Measurements from ENCODE around the gene CYTH3. TPM values are rescaled to one million over a fixed set of nuclear protein-coding genes. Genes with fewer than 3 reads are reported as not detected.

CYTH3 gene
- polyA plus RNA-seq, 1 donor (not counting 4 experiments of a cell fraction or from before 2014, with no cell fraction given), result 28.4 TPM

- Histone ChIP-seq H3K9ac (ENCODE audit: control insufficient read depth, extremely low read depth, insufficient read depth, low read length) (no peak overlapping the region), H2AFZ (ENCODE audit: control insufficient read depth, low read length) (no peak overlapping the region), H3K4me2 (ENCODE audit: control insufficient read depth, extremely low read depth, insufficient read depth, low read depth, low read length) (no peak overlapping the region), H3K9me3 (ENCODE audit: control insufficient read depth, low read depth, low read length) (no peaks in the 10 kb centered on the region), H3K4me3 (ENCODE audit: control insufficient read depth in 2 of 3, extremely low read depth in 1 of 3, insufficient read depth in 2 of 3, low read depth in 1 of 3, low read length in 3 of 3) (no peak overlapping the region), H3K79me2 (ENCODE audit: control insufficient read depth, insufficient read depth, low read length) (no peaks in the 10 kb centered on the region), H3K27me3 (ENCODE audit: control insufficient read depth, extremely low read depth, insufficient read depth, low read length) (no peaks in the 10 kb centered on the region), H3K4me1 (ENCODE audit: control insufficient read depth, extremely low read depth, insufficient read depth, low read length) (peaks cover 4% of the 10 kb centered on the region), H3K9me1 (ENCODE audit: control insufficient read depth, extremely low read depth, insufficient read depth, low read length) (no peaks in the 10 kb centered on the region), H3K36me3 (ENCODE audit: control insufficient read depth in 2 of 2, extremely low read depth in 1 of 2, insufficient read depth in 2 of 2, low read length in 2 of 2) (peaks cover 20 to 30% of the 10 kb centered on the region in 2 experiments), H4K20me1 (ENCODE audit: control insufficient read depth, extremely low read depth, insufficient read depth, low read length) (no peaks in the 10 kb centered on the region), H3K27ac (ENCODE audit: control insufficient read depth, insufficient read depth, low read length) (no peak overlapping the region)
- dilution Hi-C loops (cut with MboI; ENCODE audit: extremely low pct_ligation_motif_present, low sequenced_read_pairs), result no loop called here
- DNase-seq (ENCODE audit: low read depth, low spot score), result no peak
- no peak for FAIRE-seq
- TF ChIP-seq, protein P1, sequence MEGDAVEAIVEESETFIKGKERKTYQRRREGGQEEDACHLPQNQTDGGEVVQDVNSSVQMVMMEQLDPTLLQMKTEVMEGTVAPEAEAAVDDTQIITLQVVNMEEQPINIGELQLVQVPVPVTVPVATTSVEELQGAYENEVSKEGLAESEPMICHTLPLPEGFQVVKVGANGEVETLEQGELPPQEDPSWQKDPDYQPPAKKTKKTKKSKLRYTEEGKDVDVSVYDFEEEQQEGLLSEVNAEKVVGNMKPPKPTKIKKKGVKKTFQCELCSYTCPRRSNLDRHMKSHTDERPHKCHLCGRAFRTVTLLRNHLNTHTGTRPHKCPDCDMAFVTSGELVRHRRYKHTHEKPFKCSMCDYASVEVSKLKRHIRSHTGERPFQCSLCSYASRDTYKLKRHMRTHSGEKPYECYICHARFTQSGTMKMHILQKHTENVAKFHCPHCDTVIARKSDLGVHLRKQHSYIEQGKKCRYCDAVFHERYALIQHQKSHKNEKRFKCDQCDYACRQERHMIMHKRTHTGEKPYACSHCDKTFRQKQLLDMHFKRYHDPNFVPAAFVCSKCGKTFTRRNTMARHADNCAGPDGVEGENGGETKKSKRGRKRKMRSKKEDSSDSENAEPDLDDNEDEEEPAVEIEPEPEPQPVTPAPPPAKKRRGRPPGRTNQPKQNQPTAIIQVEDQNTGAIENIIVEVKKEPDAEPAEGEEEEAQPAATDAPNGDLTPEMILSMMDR (optimal IDR thresholded peaks at IDR 0.05 in 1 of 3, IDR thresholded peaks at IDR 0.05 in 1 of 3, conservative IDR thresholded peaks at IDR 0.05 in 1 of 3; ENCODE audit: extremely low read depth in 1 of 3, insufficient read depth in 2 of 3, low read length in 3 of 3), result no peak
- no peak for TF ChIP-seq EZH2 (IDR thresholded peaks at IDR 0.05; ENCODE audit: low read length)
Measured at GRCh38 chr7:6170571-6171531, 101.6 kb downstream of the CYTH3 start.

DNA sequence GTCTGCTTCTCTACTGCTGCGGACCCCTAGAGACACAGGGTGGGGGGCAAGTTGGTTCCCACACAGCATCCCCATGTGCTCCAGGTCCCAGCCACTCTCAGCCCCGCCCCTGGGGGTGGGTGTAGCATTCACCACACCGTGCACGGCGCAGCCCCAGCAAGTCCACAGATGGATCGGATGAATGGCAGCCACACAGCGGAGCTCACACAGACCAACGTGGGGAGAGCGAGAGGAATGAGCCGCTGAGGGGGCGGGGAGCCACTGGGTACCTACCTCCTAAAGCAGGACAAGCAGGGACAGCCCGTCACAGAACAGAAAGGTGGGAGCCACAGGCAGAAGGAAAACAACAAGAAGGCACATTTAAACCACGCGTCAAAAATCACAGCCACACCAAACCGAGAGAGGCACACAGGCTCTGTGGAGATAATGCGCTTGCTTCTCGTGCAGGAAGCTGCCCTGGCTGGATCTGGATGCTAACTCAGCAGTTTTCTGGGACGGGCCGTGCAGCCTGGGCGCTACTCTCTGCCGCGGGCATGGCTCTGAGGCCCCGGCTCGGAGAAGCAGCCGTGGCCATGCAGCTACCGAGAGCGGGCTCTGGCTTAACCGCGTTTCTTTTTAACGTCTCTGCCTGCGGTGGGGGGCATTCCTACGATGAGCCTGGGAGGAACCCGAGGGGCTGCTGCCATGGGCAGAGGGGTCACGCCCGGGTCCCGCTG lies 102.5 kb downstream of the CYTH3 start:
- Histone ChIP-seq H3K9me1 (ENCODE audit: control insufficient read depth, extremely low read depth, insufficient read depth, low read length) (no peaks in the 10 kb centered on the region), H3K27me3 (ENCODE audit: control insufficient read depth, extremely low read depth, insufficient read depth, low read length) (no peaks in the 10 kb centered on the region), H3K4me2 (ENCODE audit: control insufficient read depth, extremely low read depth, insufficient read depth, low read depth, low read length) (no peak overlapping the region), H3K36me3 (ENCODE audit: control insufficient read depth in 2 of 2, extremely low read depth in 1 of 2, insufficient read depth in 2 of 2, low read length in 2 of 2) (peaks cover 20 to 32% of the 10 kb centered on the region in 2 experiments), H2AFZ (ENCODE audit: control insufficient read depth, low read length) (no peak overlapping the region), H3K79me2 (ENCODE audit: control insufficient read depth, insufficient read depth, low read length) (no peaks in the 10 kb centered on the region), H4K20me1 (ENCODE audit: control insufficient read depth, extremely low read depth, insufficient read depth, low read length) (no peaks in the 10 kb centered on the region), H3K9ac (ENCODE audit: control insufficient read depth, extremely low read depth, insufficient read depth, low read length) (no peak overlapping the region), H3K9me3 (ENCODE audit: control insufficient read depth, low read depth, low read length) (no peaks in the 10 kb centered on the region), H3K4me1 (ENCODE audit: control insufficient read depth, extremely low read depth, insufficient read depth, low read length) (no peaks in the 10 kb centered on the region), H3K27ac (ENCODE audit: control insufficient read depth, insufficient read depth, low read length) (no peak overlapping the region), H3K4me3 (ENCODE audit: control insufficient read depth in 2 of 3, extremely low read depth in 1 of 3, insufficient read depth in 2 of 3, low read depth in 1 of 3, low read length in 3 of 3) (no peak overlapping the region)
- dilution Hi-C loops (cut with MboI; ENCODE audit: extremely low pct_ligation_motif_present, low sequenced_read_pairs), result no loop called here
- FAIRE-seq, result no peak
- no peak for DNase-seq (ENCODE audit: low read depth, low spot score)
- no peak for TF ChIP-seq EZH2 (IDR thresholded peaks at IDR 0.05; ENCODE audit: low read length)
- TF ChIP-seq, protein P1 (optimal IDR thresholded peaks at IDR 0.05 in 1 of 3, IDR thresholded peaks at IDR 0.05 in 1 of 3, conservative IDR thresholded peaks at IDR 0.05 in 1 of 3; ENCODE audit: extremely low read depth in 1 of 3, insufficient read depth in 2 of 3, low read length in 3 of 3), result no peak
